GM15510 (cell line): ENCODE data around the gene TSLP.

ENCODE experiments used
- POLR2A ChIP-seq: IDR thresholded peaks from 3 replicates; pipeline ENCODE4 v1.6.1; 2011; ENCODE audit warnings: borderline replicate concordance; ENCODE audit not compliant: insufficient read length; ENCODE audit errors: extremely low read depth

Gene TSLP

DNA sequence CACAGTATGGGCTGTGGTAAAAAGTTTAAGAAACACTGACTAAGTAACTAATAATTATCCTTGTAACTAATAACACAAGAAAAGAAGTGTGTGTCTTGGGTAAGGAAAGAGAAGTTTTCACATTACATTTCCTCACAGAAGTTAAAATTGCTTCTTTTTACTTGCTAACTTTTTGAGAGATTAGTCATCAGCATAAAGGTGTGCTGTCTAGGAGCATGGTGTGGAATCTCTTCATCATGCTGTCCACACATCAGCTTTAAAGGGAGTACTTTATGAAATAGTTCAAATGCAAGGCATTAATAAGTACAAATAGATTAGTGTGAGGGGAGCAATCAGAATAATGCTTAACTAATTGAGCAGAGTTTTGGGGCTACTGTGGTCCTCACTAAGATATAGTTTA lies 50.4 kb downstream of the TSLP start:
- no peak for TF ChIP-seq POLR2A

DNA sequence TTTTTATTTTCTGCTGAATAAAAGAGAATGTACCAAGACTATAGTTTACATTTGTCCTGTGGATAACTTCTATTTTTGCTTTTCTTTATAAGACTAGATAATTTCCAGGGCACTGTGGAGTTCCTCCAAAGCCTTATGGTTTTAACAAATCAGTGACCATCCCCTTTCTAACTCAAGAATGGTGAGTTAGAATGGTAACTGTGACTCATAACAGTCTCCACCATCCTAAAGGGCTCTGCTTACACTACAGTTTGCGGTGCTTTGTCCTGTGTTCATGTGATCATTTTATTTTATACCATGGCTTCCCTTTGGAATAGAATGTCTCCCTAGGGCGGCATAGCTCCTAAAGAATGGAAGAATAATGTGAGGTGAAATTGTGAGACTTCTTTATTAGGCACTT lies 50.9 kb downstream of the TSLP start:
- no peak for TF ChIP-seq POLR2A

DNA sequence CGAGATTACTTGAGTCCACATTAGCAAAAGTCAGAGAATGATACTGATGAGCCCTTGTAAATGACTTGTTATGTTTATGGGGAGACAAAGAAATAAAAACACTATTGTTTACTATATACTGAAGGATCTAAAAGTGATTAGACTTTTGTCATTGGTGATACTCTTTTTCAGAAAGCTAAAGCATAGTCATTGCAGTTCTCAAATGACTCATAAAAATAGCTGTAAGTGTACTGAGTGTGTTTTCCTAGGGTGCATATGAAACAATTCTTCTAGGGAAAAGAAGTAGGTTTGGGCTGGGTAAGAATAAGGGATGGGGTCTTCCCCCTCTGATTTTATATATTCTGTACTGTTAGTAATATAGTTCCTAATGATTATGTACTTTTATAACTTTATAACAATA lies 53.3 kb downstream of the TSLP start:
- TF ChIP-seq POLR2A: no peak

DNA sequence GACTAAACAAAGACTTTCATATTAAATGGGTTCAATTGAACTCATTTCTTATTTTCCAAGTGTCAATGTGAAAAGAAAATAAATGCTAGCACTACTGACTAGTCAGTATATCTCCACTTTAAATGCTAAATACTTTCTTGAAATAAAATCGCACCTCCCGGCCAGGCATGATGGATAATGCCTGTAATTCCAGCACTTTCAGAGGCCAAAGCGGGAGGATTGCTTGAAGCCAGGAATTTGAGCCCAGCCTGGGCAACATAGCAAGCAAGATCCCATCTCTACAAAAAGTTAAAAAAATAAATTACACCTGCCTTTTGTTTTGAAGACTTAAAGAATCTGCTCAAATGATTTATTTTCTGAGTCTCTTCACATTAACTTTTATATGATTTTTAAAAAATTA lies 55.4 kb downstream of the TSLP start:
- no peak for TF ChIP-seq POLR2A
